CD4-positive, alpha-beta T cell treated with Interleukin-6 at 100 ng/mL for 8 hours (primary cell): ENCODE data around the gene PHB1.
"Not testable (repeated sequence)": the region's sequence is repeated elsewhere in the genome, so short reads cannot be mapped to it uniquely, and the experiment has no call there.

Source experiments
- DNase-seq: peaks from one replicate; pipeline ENCODE4 v3.0.0-alpha.2; 2020; ENCODE audit warnings: mixed read lengths, low spot score

The PHB1 gene

DNA sequence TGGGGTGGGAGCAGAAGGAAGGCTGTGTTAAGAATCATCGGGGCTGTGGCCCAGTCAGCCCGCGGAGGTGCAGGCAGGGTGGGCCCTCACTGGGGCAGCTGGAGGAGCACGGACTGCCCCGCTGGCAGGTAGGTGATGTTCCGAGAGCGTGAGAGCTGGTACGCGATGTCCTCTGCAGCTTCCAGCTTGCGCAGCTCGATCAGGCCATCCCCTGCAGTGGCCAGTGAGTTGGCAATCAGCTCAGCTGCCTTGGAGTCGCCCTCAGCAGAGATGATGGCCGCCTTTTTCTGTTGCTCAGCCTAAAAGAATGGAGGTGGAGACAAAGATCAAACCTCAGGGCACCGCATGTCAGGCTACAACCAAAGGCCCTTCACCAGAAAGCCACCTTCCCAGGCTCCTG is 9.8 kb downstream of the PHB1 start:
- no peak for DNase-seq

DNA sequence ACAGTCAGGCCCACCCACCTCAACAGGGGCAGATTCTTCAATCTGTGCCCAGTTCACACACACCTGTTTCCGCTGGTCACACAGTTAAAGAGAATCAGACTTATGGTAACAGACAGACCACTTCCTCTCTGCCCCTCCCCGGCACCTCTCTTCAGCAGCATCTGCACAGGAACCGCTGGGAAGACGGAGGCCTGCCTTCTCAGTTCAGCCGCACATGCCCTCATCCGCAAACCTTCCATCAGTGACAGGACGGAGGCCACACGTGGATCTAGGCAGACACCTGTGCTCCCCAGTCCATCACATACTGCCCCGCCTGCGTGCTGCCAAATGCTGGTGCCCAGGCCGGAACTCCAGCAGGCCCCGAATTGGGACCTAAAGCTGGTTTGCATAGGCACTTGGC is 10.3 kb downstream of the PHB1 start:
- DNase-seq = no peak

DNA sequence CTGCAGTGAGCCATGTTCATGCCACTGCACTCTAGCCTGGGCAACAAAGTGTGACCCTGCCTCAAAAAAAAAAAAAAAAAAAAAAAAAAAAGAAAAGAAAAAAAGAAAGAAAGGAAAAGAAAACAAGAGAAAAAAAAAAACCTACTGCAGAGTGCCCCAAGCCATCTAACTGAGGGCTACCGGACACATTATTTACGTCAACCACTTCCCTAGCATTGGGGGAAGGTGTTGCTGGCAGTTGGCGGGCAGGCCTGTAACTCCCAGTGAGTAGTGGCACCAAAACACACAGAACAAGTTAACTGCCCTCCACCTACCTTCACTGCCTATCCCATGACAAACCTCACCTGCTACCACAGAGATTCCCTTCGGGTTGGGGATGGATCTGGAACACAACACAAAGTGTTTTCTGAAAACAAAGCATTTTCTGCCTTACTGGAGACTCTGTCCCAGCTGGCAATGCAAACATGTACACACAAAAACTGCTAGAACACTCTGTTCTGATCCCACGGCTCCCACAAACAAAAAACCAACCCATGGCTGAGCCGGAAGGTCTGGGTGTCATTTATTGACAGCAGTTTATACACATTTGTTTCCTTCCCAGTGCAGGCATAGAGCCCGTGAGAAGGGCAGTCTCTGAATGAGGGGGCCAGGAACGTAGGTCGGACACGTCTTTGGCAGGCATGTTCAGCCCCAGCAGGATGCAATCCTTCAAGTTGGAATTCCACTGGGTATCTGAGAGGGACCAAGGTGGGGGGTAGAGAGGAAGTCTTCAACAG is 11.0 kb downstream of the PHB1 start:
- no peak for DNase-seq

DNA sequence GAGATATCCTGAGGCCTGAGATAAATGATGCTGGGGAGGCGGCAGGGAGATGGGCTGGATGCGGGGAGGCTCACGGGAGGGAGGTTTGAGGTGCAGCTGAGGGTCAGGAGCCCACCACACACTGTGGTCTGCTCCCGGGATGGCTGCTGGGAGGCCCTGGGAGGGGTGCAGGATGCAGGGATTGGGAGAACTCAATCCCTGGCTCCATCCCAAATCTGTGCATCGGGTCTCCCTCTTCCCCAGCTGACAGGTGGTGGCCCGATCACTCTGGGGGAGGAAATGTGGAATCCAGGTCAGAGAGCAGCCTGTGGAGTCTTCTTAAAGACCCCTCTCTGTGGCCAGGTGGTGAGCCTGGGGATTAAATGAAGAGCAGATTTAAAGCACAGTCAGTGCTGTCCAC is 12.0 kb downstream of the PHB1 start:
- no peak for DNase-seq

DNA sequence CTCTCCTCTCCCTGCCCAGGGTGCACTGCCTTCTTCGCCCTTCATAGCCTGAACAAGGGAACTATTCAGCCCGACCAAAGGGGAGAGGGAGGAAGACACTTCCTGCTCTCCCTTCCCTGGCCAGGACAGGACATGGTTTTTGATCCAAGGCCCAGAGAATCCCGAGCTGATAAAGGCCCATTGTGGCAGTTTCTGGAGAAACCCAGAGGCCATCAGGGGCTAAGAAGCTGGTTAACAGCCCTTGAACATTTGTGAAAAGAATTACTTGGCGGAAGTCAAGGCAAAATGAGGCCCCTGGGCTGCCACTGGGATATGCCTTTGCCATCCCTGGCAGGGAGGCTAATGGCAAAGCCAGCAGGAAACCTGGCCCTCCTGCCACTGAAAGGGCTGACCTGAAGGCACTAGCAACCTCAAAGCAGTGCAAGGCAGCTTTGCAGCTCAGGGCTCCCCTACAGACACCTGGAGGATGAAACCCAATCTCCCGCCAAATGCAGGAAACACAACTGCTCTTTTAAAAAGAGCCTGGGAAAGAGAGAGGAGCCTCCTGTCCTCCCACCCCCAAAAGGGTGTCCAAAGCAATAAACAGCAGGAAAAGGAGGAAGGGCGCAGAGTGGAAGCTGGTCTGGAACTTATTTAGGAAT is 12.6 kb downstream of the PHB1 start:
- DNase-seq = no peak

DNA sequence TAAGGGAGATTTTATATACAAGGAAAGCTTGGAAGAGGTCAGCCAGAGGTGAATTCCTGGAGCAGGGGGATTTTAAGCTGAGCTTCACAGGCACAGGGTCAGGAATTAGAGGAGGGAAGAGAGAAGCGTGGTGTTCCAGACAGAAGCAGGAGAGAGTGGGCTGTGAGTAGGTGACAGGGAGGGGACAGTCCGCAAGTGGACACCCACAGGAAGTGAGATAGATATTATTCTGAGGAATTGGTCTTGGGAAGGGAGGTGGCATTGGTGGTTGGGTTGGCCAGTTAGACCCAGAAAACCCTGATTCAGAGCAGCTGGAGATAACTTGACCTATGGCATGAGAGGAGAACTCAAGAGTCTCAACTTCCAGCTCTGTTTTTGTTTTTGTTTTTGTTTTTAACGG is 14.7 kb downstream of the PHB1 start:
- DNase-seq = no peak

DNA sequence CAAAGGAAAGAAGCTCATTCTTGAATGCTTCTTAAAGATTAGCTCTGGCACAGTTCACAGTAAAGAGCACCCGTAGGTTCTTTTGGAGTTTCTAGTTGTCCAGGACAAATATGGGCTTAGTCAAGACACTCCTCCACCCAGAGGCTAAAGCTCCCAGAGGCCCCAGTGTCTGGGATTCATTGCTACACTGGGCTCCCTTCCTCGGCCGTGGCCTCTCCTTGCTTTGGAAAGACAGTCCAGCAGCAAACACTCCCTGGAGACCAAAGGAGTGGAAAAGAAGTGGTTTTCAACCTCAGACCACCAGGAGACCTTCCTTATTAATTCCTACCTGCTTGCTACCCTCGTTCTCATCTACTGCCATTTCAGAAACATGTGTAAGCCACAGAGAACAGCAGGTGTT is 17.1 kb downstream of the PHB1 start:
- DNase-seq = no peak

DNA sequence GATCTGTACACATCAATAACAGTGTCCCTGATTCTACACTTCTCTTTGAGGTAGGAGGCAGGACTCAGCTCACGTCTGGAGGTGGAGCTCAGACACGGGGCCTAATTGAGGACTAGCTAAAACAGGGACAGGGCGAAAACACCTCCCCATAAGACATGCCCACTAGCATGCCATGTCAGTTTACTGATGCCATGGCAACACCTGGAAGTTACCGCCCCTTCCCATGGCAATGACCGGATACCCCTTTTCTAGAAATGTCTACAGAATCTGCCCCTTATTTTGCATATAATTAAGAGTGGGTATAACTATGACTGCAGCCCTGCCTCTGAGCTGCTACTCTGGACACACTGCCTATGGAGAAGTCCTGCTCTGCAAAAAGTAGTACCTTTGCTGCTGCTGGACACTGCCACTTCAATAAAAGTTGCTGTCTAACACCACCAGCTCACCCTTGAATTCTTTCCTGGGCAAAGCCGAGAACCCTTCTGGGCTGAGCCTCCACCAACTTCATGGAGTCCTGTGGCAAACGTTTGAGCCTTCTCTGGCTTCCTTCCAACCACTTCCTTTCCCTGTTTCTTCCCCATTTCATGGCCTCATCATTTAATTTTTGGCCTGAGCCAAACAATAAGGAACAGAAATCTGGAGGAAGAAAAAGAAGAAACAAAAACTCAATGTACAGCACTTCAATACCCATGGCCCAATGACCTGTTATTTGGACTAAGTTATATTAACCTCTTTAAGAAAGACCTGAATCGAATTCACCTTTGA is 21.0 kb downstream of the PHB1 start:
- DNase-seq = no peak

DNA sequence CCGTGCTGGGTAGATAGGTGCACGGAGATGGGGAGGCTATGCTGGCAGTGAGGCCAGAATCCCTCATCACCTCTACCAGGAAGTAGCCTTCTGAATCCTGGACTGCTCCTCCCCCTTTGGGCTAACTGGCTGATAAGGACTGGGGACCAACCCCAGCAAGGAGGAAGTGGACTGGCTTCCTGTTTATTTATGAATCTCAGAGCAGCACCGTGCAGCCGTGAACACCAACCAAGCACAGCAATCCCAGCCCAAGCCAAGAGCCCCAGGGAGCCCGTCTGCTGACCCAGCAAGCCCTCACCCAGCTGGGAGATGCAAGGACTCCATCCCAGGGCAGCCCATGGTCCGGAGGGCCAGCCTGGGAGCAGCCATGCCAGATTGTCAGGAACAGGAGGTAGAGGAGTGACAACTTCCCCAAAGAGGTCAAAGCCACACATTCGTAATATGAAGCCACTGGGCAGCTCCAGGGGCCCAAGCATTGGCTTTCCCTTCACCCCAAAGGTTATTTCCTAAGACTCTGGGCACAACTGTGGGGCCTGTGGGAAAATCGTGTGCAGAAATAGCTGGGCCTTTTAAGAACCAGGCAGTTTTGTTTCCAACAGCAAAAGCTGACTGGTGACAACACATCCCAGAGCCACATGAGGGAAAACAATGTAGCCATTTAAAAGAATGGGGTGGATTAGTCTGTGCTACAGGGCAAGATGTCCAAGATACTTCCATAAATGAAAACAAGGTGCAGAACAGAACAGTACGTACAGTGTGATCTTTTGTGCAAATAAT is 23.9 kb downstream of the PHB1 start:
- DNase-seq = peak; percentile 17

DNA sequence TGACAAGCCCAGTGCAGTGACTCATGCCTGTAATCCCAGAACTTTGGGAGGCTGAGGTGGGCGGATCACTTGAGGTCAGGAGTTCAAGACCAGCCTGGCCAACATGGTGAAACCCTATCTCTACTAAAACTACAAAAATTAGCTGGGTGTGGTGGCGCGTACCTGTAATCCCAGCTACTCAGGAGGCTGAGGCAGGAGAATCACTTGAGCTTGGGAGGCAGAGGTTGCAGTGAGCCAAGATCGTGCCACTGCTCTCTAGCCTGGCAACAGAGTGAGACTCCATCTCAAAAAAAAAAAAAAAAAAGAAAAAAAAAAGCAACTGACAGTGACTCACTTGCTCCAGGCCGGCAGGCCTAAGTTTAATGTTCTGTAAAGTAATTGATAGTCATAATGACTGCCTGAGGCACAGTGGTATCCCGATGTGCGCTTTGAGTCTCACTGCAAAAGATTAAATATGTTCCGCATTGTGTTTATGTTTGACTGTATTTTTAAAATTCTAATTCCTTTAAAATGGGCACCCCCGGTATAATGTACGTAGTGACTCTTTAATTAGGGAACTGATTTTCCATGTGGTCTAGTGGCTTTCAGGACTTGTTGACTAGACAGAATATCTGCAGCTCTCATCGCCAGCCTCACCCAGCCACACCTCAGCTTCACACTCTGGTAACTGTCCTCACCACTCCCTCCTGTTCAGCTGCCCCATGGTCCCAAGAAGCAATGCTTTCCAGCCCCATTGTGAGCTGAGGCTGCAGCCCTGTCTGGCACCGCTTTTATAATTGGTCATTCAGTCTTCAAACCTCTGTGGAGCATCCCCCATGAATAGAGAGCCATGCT is 25.0 kb downstream of the PHB1 start:
- DNase-seq = not testable (repeated sequence)

DNA sequence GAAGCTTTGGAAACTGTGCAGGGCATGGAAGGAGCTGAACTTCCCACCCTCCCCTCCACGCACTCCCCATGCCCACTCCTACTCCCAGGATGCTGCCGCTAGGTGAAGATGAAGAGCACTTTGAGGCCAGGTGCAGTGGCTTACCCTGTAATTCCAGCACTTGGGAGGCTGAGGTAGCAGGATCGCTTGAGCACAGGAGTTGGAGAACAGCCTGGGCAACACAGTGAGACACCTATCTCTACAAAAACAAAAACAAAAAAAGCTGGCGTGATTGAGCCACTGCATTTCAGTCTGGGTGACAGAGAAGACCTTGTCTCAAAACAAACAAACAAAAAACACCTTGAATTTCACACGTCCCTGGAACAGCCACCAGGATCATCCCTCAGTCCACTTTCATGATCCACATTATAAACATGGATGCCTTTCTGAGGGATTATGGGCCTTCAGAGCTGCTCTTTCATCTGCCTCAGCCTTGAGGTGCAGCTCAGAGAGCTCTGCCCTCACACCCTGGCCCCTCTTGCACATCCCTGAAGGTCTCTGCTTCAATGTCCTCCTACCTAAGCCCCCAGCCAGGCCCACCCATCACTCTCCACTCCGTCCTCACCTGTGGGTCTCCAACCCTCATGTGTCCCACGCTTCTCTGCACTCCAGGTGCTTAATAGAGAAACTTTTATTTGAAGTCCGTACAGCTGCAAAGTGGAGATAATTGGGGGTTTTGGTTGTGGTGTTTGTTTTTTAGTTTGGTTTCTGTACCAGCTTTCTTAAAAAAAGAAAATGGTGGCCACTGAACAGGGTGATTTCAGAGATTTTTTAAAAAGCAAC is 25.8 kb downstream of the PHB1 start:
- no peak for DNase-seq

DNA sequence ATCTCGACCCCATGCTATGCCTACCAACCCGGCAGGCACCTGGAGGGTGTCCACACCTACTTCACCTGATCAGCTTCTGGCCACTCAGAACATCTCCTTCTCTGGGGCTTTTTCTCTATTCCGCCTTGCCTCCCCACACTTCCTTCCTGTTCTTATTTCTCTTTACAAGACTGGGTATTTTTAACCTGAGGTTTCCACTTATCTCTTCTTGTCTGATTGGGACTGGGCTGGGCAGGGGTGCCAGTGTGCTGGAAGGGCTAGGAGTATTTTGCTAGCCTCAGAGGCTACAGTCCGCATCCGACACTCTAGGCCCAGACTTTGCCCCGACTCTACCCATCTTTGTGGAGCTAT is 26.4 kb downstream of the PHB1 start:
- peak; percentile 61 for DNase-seq

DNA sequence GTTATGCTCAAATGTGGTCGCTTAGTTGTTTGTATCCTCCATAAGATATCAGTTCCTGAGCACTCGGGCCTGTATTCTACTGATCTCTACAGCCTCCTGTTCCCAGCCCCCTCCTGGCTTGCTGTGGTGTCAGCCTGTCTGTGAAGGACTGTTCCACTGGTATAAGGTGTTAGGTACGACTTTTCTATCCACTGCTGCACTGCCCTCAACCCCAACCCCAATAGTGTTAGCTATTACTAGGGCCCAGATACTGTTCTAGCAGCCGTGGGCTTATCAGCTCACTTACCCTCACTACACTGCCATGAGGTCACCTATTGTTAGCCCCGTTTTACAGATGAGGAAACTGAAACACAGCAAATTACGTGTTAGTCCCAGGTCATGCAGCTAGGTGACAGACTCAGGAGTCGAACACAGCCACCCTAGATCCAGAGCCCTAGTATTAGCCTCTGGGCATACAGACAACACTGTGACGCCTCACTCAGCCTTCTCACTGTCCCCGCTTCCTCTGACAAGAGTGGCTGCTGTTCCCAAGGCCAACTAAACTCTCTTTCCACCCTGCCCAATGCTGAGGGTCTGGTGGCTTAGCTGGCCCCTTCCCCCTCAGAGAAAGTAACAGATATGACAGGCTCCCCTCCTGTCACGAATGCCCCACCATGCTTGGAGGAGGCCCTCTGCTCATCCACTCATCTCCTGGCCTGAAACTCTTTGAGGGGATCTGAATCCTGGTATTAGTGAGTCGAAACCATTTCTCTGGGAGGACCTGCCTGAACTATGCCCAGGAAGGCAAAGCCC is 27.0 kb downstream of the PHB1 start:
- no peak for DNase-seq

DNA sequence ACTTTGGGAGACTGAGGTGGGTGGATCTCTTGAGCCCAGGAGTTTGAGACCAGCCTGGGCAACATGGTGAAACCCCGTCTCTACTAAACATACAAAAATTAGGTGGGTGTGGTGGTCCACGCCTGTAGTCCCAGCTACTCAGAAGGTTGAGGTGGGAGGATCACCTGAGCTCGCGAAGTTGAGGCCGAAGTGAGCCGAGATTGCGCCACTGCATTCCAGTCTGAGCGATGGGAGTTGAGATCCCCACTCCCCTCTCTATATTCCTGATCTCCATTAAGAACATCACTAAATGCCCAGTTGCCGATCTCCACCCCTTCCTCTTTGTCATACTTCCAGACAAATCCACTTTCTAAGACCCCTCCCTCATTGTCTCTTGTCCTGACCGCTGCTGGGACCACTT is 28.3 kb downstream of the PHB1 start:
- DNase-seq = no peak

DNA sequence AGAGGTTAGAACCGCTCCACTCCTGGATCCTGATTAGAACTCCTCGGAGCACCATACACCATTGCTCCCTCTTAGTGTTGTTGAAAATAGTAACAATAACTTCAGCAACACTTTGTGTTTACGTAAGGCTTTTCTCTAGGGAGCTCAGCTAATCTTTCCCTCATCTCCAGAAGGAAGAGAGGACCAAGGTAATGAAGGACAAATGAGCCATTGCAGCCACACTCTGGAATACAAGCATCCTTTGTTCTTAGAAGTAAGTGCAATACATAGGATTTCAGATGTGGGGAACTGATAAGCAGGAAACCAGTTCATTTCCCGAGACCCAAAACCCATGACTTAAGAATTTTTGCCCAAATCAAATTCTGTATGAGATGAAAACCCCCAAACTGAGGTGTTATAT is 29.7 kb downstream of the PHB1 start:
- no peak for DNase-seq

DNA sequence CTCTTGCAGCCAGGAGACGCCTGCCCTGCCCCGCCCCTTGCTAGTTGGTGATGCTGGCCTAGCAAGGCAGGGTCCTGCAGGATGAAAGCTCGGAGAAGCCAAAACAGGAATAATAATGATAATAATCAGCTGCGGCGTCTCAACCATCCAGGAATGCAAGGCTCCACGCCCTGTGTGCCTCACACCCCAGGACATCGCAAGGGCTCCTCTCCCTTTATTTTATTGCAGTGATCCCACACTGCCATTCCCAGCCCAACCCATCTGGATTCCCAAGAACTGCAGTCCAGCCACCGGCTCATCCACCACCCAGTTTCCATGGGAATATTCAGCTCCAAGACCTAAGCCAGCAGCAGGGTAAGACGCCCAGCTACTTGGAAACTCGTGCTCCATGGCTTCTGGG is 31.6 kb downstream of the PHB1 start:
- no peak for DNase-seq

DNA sequence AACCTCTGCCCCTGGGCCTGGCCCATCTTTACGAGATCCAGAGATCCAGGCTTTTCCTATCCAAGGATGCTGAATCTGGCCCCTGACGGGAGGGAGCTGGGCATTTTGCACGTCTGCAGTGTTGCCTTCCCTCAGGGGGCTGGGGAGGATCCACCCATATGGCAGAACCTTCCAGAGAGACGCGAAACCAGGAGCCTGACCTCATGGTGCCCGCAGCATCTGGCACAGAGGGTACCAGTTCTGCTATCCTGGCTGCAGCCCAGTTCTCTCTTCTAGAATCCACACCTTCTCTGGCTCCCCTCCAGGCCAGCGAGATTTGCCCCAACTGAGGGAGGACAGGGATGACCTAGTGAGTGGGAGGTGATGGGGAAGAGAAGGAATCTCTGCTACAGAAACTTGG is 32.1 kb downstream of the PHB1 start:
- no peak for DNase-seq

DNA sequence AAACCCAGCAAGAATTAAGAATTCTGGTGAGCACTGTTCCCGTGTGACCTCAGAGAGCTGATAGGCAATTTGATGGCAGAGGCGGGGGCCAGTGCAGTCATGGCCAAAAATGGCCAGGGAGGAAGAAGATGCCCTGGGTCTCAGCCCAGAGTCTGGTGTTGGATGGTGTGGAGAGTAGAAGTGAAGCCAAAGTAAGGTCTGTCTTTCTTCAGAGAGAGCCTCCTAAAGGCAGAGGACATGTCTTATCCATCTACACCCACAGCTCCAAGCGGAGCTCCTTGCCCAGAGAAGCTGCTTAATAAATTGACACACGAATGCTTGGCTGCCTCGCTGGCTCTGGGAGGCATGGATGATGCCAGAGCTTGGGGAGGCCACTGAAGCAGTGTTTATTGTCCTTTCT is 32.9 kb downstream of the PHB1 start:
- no peak for DNase-seq

DNA sequence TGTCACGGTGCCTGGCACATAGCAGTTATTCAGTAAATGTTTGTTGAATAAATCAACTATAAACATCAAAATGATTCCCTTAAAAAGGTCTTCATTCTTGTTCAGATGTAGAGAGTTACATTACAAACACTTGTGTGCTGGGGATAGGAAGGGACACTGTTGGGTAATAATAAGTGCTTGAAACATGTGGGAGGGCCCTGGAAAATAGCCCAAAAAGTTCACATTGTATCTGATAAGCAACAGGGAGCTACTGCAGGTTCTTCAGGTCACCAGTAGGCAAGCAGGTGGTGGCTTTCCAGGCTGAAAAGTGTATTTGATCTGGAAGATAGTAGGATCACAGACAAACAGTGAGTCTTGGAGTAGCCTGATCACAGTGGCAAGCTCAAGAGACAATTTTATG is 33.6 kb downstream of the PHB1 start:
- DNase-seq = no peak

DNA sequence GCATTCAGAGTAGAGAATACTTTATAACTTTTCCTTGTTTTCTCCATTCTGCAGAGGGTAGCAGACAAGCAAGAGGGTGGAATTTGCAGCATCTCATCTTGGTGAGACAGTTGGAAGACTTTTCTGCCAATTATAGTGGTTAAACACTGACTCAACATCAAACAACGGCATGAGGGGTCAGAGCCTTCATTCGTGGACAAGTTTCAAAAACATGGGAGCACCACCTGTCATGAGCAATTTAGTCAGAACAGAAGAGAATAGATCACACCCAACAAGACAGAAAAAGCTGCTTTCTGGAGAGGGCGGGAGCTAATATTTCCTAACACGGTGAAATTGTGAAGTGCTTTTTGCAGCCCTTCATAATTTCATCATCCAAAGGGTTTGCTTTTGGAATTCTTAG is 34.8 kb downstream of the PHB1 start:
- no peak for DNase-seq
